ENCODE measurements around the gene APLP2.
"Not testable (repeated sequence)": the region's sequence is repeated elsewhere in the genome, so short reads cannot be mapped to it uniquely, and the experiment has no call there.

The APLP2 gene

GRCh38 chr11:130088919-130089673, 19.4 kb downstream of the APLP2 start:
- Mint-ChIP-seq H3K4me3 (no peak overlapping the region), H3K27ac (no peak overlapping the region), H3K4me1 (ENCODE audit: low read depth) (peaks cover 7% of the 10 kb centered on the region), H3K9me3 (no peaks in the 10 kb centered on the region), H3K27me3 (ENCODE audit: low read depth) (peaks cover 7% of the 10 kb centered on the region), H3K36me3 (ENCODE audit: low read depth) (no peaks in the 10 kb centered on the region)
- DNase-seq (ENCODE audit: low spot score): no peak

- Mint-ChIP-seq H3K4me1 (ENCODE audit: low read depth) (peaks cover 7% of the 10 kb centered on the region), H3K9me3 (no peaks in the 10 kb centered on the region), H3K4me3 (no peak overlapping the region), H3K36me3 (ENCODE audit: low read depth) (no peaks in the 10 kb centered on the region), H3K27ac (no peak overlapping the region), H3K27me3 (ENCODE audit: low read depth) (peaks cover 5% of the 10 kb centered on the region)
- DNase-seq (ENCODE audit: low spot score): no peak
Observed at GRCh38 chr11:130089674-130090073, 20.0 kb downstream of the APLP2 start.

GRCh38 chr11:130090517-130090916, 20.8 kb downstream of the APLP2 start:
- H3K4me3 Mint-ChIP-seq; H3K27ac Mint-ChIP-seq; H3K4me1 Mint-ChIP-seq (ENCODE audit: low read depth): not testable (repeated sequence)

GRCh38 chr11:130091169-130091568, 21.5 kb downstream of the APLP2 start:
- H3K36me3 Mint-ChIP-seq (ENCODE audit: low read depth); H3K4me3 Mint-ChIP-seq; H3K9me3 Mint-ChIP-seq: not testable (repeated sequence)

More at GRCh38 chr11:130090517-130090916, 20.8 kb downstream of the APLP2 start:
- H3K27me3 Mint-ChIP-seq (ENCODE audit: low read depth); DNase-seq (ENCODE audit: low spot score); H3K36me3 Mint-ChIP-seq (ENCODE audit: low read depth); H3K9me3 Mint-ChIP-seq: not testable (repeated sequence)

GRCh38 chr11:130092661-130093060, 23.0 kb downstream of the APLP2 start:
- Mint-ChIP-seq H3K9me3 (no peaks in the 10 kb centered on the region), H3K27ac (no peak overlapping the region), H3K36me3 (ENCODE audit: low read depth) (no peaks in the 10 kb centered on the region), H3K4me1 (ENCODE audit: low read depth) (peaks cover 2% of the 10 kb centered on the region), H3K4me3 (no peak overlapping the region), H3K27me3 (ENCODE audit: low read depth) (no peaks in the 10 kb centered on the region)
- DNase-seq (ENCODE audit: low spot score): no peak

More at GRCh38 chr11:130091169-130091568, 21.5 kb downstream of the APLP2 start:
- not testable (repeated sequence) for H3K27ac Mint-ChIP-seq; H3K4me1 Mint-ChIP-seq (ENCODE audit: low read depth); DNase-seq (ENCODE audit: low spot score); H3K27me3 Mint-ChIP-seq (ENCODE audit: low read depth)

GRCh38 chr11:130094614-130095013, 24.9 kb downstream of the APLP2 start:
- Mint-ChIP-seq H3K9me3 (no peaks in the 10 kb centered on the region), H3K36me3 (ENCODE audit: low read depth) (no peaks in the 10 kb centered on the region), H3K4me3 (no peak overlapping the region), H3K27ac (no peak overlapping the region), H3K4me1 (ENCODE audit: low read depth) (no peaks in the 10 kb centered on the region), H3K27me3 (ENCODE audit: low read depth) (no peaks in the 10 kb centered on the region)
- DNase-seq (ENCODE audit: low spot score): no peak

GRCh38 chr11:130095326-130095725, 25.6 kb downstream of the APLP2 start:
- H3K36me3 Mint-ChIP-seq (ENCODE audit: low read depth): no peaks in the 10 kb centered on the region
- no peak overlapping the region for H3K27ac Mint-ChIP-seq
- no peaks in the 10 kb centered on the region for H3K4me1 Mint-ChIP-seq (ENCODE audit: low read depth)
- H3K9me3 Mint-ChIP-seq: no peaks in the 10 kb centered on the region
- H3K4me3 Mint-ChIP-seq: no peak overlapping the region
- no peak for DNase-seq (ENCODE audit: low spot score)
- H3K27me3 Mint-ChIP-seq (ENCODE audit: low read depth): no peaks in the 10 kb centered on the region

GRCh38 chr11:130096042-130096441, 26.3 kb downstream of the APLP2 start:
- Mint-ChIP-seq H3K27me3 (ENCODE audit: low read depth) (no peaks in the 10 kb centered on the region), H3K4me1 (ENCODE audit: low read depth) (no peaks in the 10 kb centered on the region), H3K4me3 (no peak overlapping the region), H3K9me3 (no peaks in the 10 kb centered on the region), H3K27ac (no peak overlapping the region), H3K36me3 (ENCODE audit: low read depth) (no peaks in the 10 kb centered on the region)
- DNase-seq (ENCODE audit: low spot score): no peak

GRCh38 chr11:130096823-130097222, 27.1 kb downstream of the APLP2 start:
- no peak overlapping the region for H3K4me3 Mint-ChIP-seq
- no peak overlapping the region for H3K27ac Mint-ChIP-seq
- no peak for DNase-seq (ENCODE audit: low spot score)
- no peaks in the 10 kb centered on the region for H3K27me3 Mint-ChIP-seq (ENCODE audit: low read depth)
- H3K36me3 Mint-ChIP-seq (ENCODE audit: low read depth): no peaks in the 10 kb centered on the region
- H3K4me1 Mint-ChIP-seq (ENCODE audit: low read depth): no peaks in the 10 kb centered on the region
- H3K9me3 Mint-ChIP-seq: no peaks in the 10 kb centered on the region

- no peak for DNase-seq (ENCODE audit: low spot score)
- H3K4me3 Mint-ChIP-seq: no peak overlapping the region
- H3K27me3 Mint-ChIP-seq (ENCODE audit: low read depth): no peaks in the 10 kb centered on the region
- H3K9me3 Mint-ChIP-seq: no peaks in the 10 kb centered on the region
- no peak overlapping the region for H3K27ac Mint-ChIP-seq
- H3K36me3 Mint-ChIP-seq (ENCODE audit: low read depth): no peaks in the 10 kb centered on the region
- no peaks in the 10 kb centered on the region for H3K4me1 Mint-ChIP-seq (ENCODE audit: low read depth)
Observed at GRCh38 chr11:130097285-130097684, 27.6 kb downstream of the APLP2 start.

GRCh38 chr11:130099356-130099755, 29.7 kb downstream of the APLP2 start:
- Mint-ChIP-seq H3K27me3 (ENCODE audit: low read depth) (no peaks in the 10 kb centered on the region), H3K9me3 (no peaks in the 10 kb centered on the region), H3K4me3 (no peak overlapping the region), H3K36me3 (ENCODE audit: low read depth) (no peaks in the 10 kb centered on the region), H3K27ac (no peak overlapping the region), H3K4me1 (ENCODE audit: low read depth) (no peaks in the 10 kb centered on the region)
- DNase-seq (ENCODE audit: low spot score): no peak

- DNase-seq (ENCODE audit: low spot score): no peak
- no peaks in the 10 kb centered on the region for H3K9me3 Mint-ChIP-seq
- no peaks in the 10 kb centered on the region for H3K36me3 Mint-ChIP-seq (ENCODE audit: low read depth)
- no peaks in the 10 kb centered on the region for H3K4me1 Mint-ChIP-seq (ENCODE audit: low read depth)
- no peak overlapping the region for H3K27ac Mint-ChIP-seq
- H3K4me3 Mint-ChIP-seq: no peak overlapping the region
- H3K27me3 Mint-ChIP-seq (ENCODE audit: low read depth): no peaks in the 10 kb centered on the region
Observed at GRCh38 chr11:130100381-130101095, 30.8 kb downstream of the APLP2 start.

GRCh38 chr11:130101661-130102060, 32.0 kb downstream of the APLP2 start:
- no peak overlapping the region for H3K27ac Mint-ChIP-seq
- no peak for DNase-seq (ENCODE audit: low spot score)
- no peaks in the 10 kb centered on the region for H3K9me3 Mint-ChIP-seq
- H3K4me3 Mint-ChIP-seq: no peak overlapping the region
- H3K4me1 Mint-ChIP-seq (ENCODE audit: low read depth): no peaks in the 10 kb centered on the region
- H3K27me3 Mint-ChIP-seq (ENCODE audit: low read depth): no peaks in the 10 kb centered on the region
- no peaks in the 10 kb centered on the region for H3K36me3 Mint-ChIP-seq (ENCODE audit: low read depth)

- H3K36me3 Mint-ChIP-seq (ENCODE audit: low read depth): no peaks in the 10 kb centered on the region
- H3K27ac Mint-ChIP-seq: no peak overlapping the region
- H3K27me3 Mint-ChIP-seq (ENCODE audit: low read depth): no peaks in the 10 kb centered on the region
- no peak for DNase-seq (ENCODE audit: low spot score)
- no peaks in the 10 kb centered on the region for H3K4me1 Mint-ChIP-seq (ENCODE audit: low read depth)
- H3K4me3 Mint-ChIP-seq: no peak overlapping the region
- H3K9me3 Mint-ChIP-seq: no peaks in the 10 kb centered on the region
Observed at GRCh38 chr11:130102301-130103249, 32.9 kb downstream of the APLP2 start.

Data from T-helper 2 cell treated with Interferon-gamma antibody and Interleukin-4, amounts not matched to agents 5 μg/mL and 100 μg/mL, for 36 hours (primary cell).